Measurements from ENCODE around the gene APOBEC4. TPM values are rescaled to one million over a fixed set of nuclear protein-coding genes. Genes with fewer than 3 reads are reported as not detected.

APOBEC4 gene
- total and polyA plus RNA-seq, 2 of the 13 experiments (the other 11 are each of a cell fraction or from before 2014, with no cell fraction given) = not detected

- intact Hi-C loops (cut with micrococcal nuclease; ENCODE audit: unreplicated experiment) = loop anchor here (10.0 kb wide), 1 partner anchor 76 kb away; no protein-coding TSS in a partner anchor
- 79% methylated on average over 2 of the region's 2 CpGs for WGBS (ENCODE audit: low lambda C conversion rate)
- no peak overlapping the region for H3K4me3 ChIP-seq (replicated peaks in 1 of 3; ENCODE audit: insufficient read depth in 1 of 3, low read depth in 2 of 3, low read length in 3 of 3)
- no peaks in the 10 kb centered on the region for H3K36me3 ChIP-seq (replicated peaks in 1 of 2; ENCODE audit: control insufficient read depth in 1 of 2, insufficient read depth in 2 of 2, low read length in 2 of 2)
- ATAC-seq (no peak), FAIRE-seq (no peak), DNase-seq (ENCODE audit: low spot score) (no peak)
- H4K20me1 ChIP-seq (ENCODE audit: insufficient read depth, low read length) = no peaks in the 10 kb centered on the region
- no TSS peak for BruUV-seq (replicated peaks)
- H3K4me2 ChIP-seq (ENCODE audit: low read depth, low read length) = no peak overlapping the region
- CTCF ChIA-PET (ENCODE audit: low intra/inter-chr PET ratio, low total read pairs) = no interaction called here
- no peaks in the 10 kb centered on the region for H3K79me2 ChIP-seq (ENCODE audit: insufficient read depth, low read length)
- POLR2A ChIA-PET = no interaction called here
- H2AFZ ChIP-seq (ENCODE audit: low read length) = no peak overlapping the region
- no peaks in the 10 kb centered on the region for H3K9me3 ChIP-seq (ENCODE audit: low read length)
- H3K27me3 ChIP-seq (ENCODE audit: control insufficient read depth in 1 of 2, insufficient read depth in 2 of 2, low read length in 2 of 2) = no peaks in the 10 kb centered on the region
- no peak overlapping the region for H3K9ac ChIP-seq (ENCODE audit: insufficient read depth, low read depth, low read length)
- H3K27ac ChIP-seq (ENCODE audit: extremely low read length, insufficient read depth, low read length) = no peak overlapping the region
- in situ Hi-C loops (cut with HindIII; ENCODE audit: extremely low pct_ligation_motif_present, low pct_unique_long_range_greater_than_20kb) = loop anchor here (5.0 kb wide), 2 partner anchors 148 to 338 kb away; partner anchors contain the start of gene SMG7
- no peak for TF ChIP-seq ATF6 (CRISPR knock-in tag; conservative IDR thresholded peaks at IDR 0.05)
- no peaks in the 10 kb centered on the region for H3K4me1 ChIP-seq (ENCODE audit: insufficient read depth, low read length)
Observed at GRCh38 chr1:183620311-183620710, 32.8 kb downstream of the APOBEC4 start.

- FAIRE-seq = no peak
- 87% methylated on average over 1 of the region's 1 CpG for WGBS (ENCODE audit: low lambda C conversion rate)
- TF ChIP-seq HMGXB3 (CRISPR knock-in tag; IDR thresholded peaks at IDR 0.05; ENCODE audit: borderline replicate concordance) (no peak), IKZF4 (CRISPR knock-in tag; IDR thresholded peaks at IDR 0.05; ENCODE audit: borderline replicate concordance, low read depth, not compliant biosample characterization) (no peak), NCOA1 (CRISPR knock-in tag; IDR thresholded peaks at IDR 0.05) (no peak), U2AF2 (IDR thresholded peaks at IDR 0.05; ENCODE audit: low read depth, low read length) (no peak), PRPF4 (IDR thresholded peaks at IDR 0.05; ENCODE audit: low read depth, low read length, poor library complexity, severe bottlenecking) (no peak), POLR2A (IDR thresholded peaks at IDR 0.05; ENCODE audit: insufficient read depth in 1 of 2, low read depth in 2 of 2, low read length in 2 of 2) (no peak), ZNF124 (CRISPR knock-in tag; IDR thresholded peaks at IDR 0.05) (no peak), NRL (CRISPR knock-in tag; IDR thresholded peaks at IDR 0.05; ENCODE audit: borderline replicate concordance) (no peak), ZNF530 (CRISPR knock-in tag; IDR thresholded peaks at IDR 0.05; ENCODE audit: low read depth) (no peak), ZNF660 (CRISPR knock-in tag; IDR thresholded peaks at IDR 0.05; ENCODE audit: borderline replicate concordance, low read depth) (no peak), CBX1 (IDR thresholded peaks at IDR 0.05; ENCODE audit: low read depth) (no peak), JUNB (CRISPR knock-in tag; IDR thresholded peaks at IDR 0.05; ENCODE audit: borderline replicate concordance) (no peak)
Observed at GRCh38 chr1:183619781-183620180, 33.3 kb downstream of the APOBEC4 start.

More at GRCh38 chr1:183619781-183620180, 33.3 kb downstream of the APOBEC4 start:
- H3K9me3 ChIP-seq (ENCODE audit: low read length) = no peaks in the 10 kb centered on the region
- no peak overlapping the region for H3K4me3 ChIP-seq (replicated peaks in 1 of 3; ENCODE audit: insufficient read depth in 1 of 3, low read depth in 2 of 3, low read length in 3 of 3)
- no peaks in the 10 kb centered on the region for H3K79me2 ChIP-seq (ENCODE audit: insufficient read depth, low read length)
- no peak overlapping the region for H3K4me2 ChIP-seq (ENCODE audit: low read depth, low read length)
- intact Hi-C loops (cut with micrococcal nuclease; ENCODE audit: unreplicated experiment) (loop anchor here (10.0 kb wide), 1 partner anchor 75 kb away; no protein-coding TSS in a partner anchor), in situ Hi-C loops (cut with HindIII; ENCODE audit: extremely low pct_ligation_motif_present, low pct_unique_long_range_greater_than_20kb) (loop anchor here (5.0 kb wide), 2 partner anchors 147 to 337 kb away; partner anchors contain the start of gene SMG7)
- no peak overlapping the region for H3K27ac ChIP-seq (ENCODE audit: extremely low read length, insufficient read depth, low read length)
- BruUV-seq (replicated peaks) = no TSS peak
- H3K9ac ChIP-seq (ENCODE audit: insufficient read depth, low read depth, low read length) = no peak overlapping the region
- H3K27me3 ChIP-seq (ENCODE audit: control insufficient read depth in 1 of 2, insufficient read depth in 2 of 2, low read length in 2 of 2) = no peaks in the 10 kb centered on the region
- DNase-seq (ENCODE audit: low spot score) = no peak
- CTCF ChIA-PET (ENCODE audit: low intra/inter-chr PET ratio, low total read pairs) = no interaction called here
- H3K36me3 ChIP-seq (replicated peaks in 1 of 2; ENCODE audit: control insufficient read depth in 1 of 2, insufficient read depth in 2 of 2, low read length in 2 of 2) = no peaks in the 10 kb centered on the region
- ATAC-seq = no peak
- no peaks in the 10 kb centered on the region for H3K4me1 ChIP-seq (ENCODE audit: insufficient read depth, low read length)
- no peak overlapping the region for H2AFZ ChIP-seq (ENCODE audit: low read length)
- H4K20me1 ChIP-seq (ENCODE audit: insufficient read depth, low read length) = no peaks in the 10 kb centered on the region
- POLR2A ChIA-PET = no interaction called here
